Psoas muscle (tissue), 8 donors: ENCODE results near the gene NR1I3. TPM values are rescaled to one million over a fixed set of nuclear protein-coding genes. Genes with fewer than 3 reads are reported as not detected.

Source experiments
- ATAC-seq, 4 donors: fragments of 200-7000 bp; cut with Tn5 transposase; one replicate each; pipeline ENCODE4 v1.9.1; 2020; ENCODE audit warnings: moderate library complexity in 3 of 4, mild to moderate bottlenecking in 2 of 4
- DNase-seq, 2 donors: peaks; one replicate each; pipeline ENCODE4 v3.0.0-alpha.2; 2020
- H3K27ac ChIP-seq: fragments of 200-600 bp; one replicate; pipeline ENCODE4 v1.8.0; 2022
- H3K27me3 ChIP-seq, 3 donors: fragments of 200-600 bp in 1 of 3; one replicate each; pipeline versions ENCODE4 v1.6.1 to v1.8.0; 2013 to 2022; ENCODE audit warnings: low read length in 2 of 3, mild to moderate bottlenecking in 2 of 3, moderate library complexity in 1 of 3; ENCODE audit not compliant: insufficient read depth in 3 of 3
- H3K36me3 ChIP-seq, 2 donors: fragments of 200-600 bp in 1 of 2; one replicate each; pipeline versions ENCODE4 v1.6.1 to v1.8.0; 2013 to 2022; ENCODE audit warnings: low read depth in 1 of 2, mild to moderate bottlenecking in 1 of 2, moderate library complexity in 1 of 2; ENCODE audit not compliant: insufficient read depth in 1 of 2
- H3K4me1 ChIP-seq: fragments of 200-600 bp; one replicate; pipeline ENCODE4 v1.8.0; 2022
- H3K4me3 ChIP-seq: fragments of 200-600 bp; one replicate; pipeline ENCODE4 v1.8.0; 2022; ENCODE audit warnings: mild to moderate bottlenecking
- H3K9me3 ChIP-seq: fragments of 200-600 bp; one replicate; pipeline ENCODE4 v1.8.0; 2022
- WGBS, 3 donors: extraction: QIAGEN DNeasy Blood & Tissue Kit; methylation state at CpG; one replicate each; pipeline versions ENCODE4 v1.1.6 to v1.1.7; 2013; 5-methylcytosine and 5-hydroxymethylcytosine counted together
- intact Hi-C, 2 donors: fragments of 100-400 bp; cut with DNase I; formaldehyde crosslinking; loops; one replicate each; pipeline versions ENCODE4 v1.11.0 to v1.14.2; 2022
- polyA plus RNA-seq, 3 donors: library from polyadenylated mRNA; stranded (reverse); fragments of 200-250 nt; gene quantifications; one replicate each; pipeline ENCODE4 v1.2.3, GENCODE V29; 2013
- total RNA-seq, 4 donors: library from RNA; stranded (reverse); fragmentation: NEBNext Ultra II Directional in 2 of 4; extraction: Animal tissue kit (Norgen Biotek cat#: 25700) in 2 of 4; gene quantifications; one replicate each; pipeline versions ENCODE4 v1.2.1 to v1.2.4, GENCODE V29; 2021 to 2023
- TF ChIP-seq, protein P1 (sequence below): fragments of 200-600 bp; IDR thresholded peaks from one replicate; pipeline ENCODE4 v1.8.0; 2022; ENCODE audit warnings: antibody characterized with exemption
- donor health status: healthy with polysubstance abuse.
- donor health status: DM: no; HTN: no; CAD: no; lungs with moderate emphysema.
- donor health status: Bipolar disorder and iron deficiency.
- donor health status: healthy.
- donor health status: DM: yes; HTN: yes; CAD: no.
- donor health status: DM: no; HTN: no; CAD: no.
- donor health status: DM: no; HTN: no; CAD: no.
- donor health status: DM: yes; HTN: yes; CAD: no.

Gene NR1I3
- total and polyA plus RNA-seq, 7 donors = 0.17 to 0.42 (median 0.25) TPM; not detected in 4

- Histone ChIP-seq H3K9me3 (no peaks in the 10 kb centered on the region), H3K4me1 (peaks cover 12% of the 10 kb centered on the region), H3K27ac (no peak overlapping the region), H3K27me3 (no peaks in the 10 kb centered on the region), H3K4me3 (no peak overlapping the region), H3K36me3 (no peaks in the 10 kb centered on the region)
- 62 to 77% (median 72%) methylated on average over 6 of the region's 6 CpGs for WGBS, 3 donors
- TF ChIP-seq, protein P1, sequence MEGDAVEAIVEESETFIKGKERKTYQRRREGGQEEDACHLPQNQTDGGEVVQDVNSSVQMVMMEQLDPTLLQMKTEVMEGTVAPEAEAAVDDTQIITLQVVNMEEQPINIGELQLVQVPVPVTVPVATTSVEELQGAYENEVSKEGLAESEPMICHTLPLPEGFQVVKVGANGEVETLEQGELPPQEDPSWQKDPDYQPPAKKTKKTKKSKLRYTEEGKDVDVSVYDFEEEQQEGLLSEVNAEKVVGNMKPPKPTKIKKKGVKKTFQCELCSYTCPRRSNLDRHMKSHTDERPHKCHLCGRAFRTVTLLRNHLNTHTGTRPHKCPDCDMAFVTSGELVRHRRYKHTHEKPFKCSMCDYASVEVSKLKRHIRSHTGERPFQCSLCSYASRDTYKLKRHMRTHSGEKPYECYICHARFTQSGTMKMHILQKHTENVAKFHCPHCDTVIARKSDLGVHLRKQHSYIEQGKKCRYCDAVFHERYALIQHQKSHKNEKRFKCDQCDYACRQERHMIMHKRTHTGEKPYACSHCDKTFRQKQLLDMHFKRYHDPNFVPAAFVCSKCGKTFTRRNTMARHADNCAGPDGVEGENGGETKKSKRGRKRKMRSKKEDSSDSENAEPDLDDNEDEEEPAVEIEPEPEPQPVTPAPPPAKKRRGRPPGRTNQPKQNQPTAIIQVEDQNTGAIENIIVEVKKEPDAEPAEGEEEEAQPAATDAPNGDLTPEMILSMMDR = no peak
- ATAC-seq (no peak), DNase-seq (no peak)
- intact Hi-C loops = no loop called here
These were observed 15.6 kb downstream of the NR1I3 start for GRCh38 chr1:161222175-161223019.

DNA sequence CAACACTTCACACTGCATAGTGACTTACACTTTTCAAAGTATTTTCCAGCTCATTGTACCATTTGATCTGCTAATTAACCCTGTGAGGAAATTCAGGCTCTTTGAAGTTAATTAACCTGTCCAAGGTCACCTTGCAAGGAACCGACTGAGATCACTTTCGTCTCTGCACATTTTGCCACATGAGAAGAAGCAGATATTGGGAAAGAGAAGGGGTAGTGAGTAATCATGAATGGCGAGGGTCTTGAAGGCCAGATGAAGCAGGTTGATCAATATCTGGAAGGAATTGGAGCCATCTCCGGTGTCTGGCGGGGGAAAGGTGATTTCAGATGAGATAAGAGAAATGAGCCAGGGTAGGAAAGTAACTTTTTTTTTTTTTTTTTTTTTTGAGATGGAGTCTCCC, 18.0 kb downstream of the NR1I3 start:
- Histone ChIP-seq H3K27me3 (no peaks in the 10 kb centered on the region), H3K27ac (no peak overlapping the region), H3K9me3 (no peaks in the 10 kb centered on the region), H3K36me3 (peaks cover 0 to 4% of the 10 kb centered on the region in 2 donors), H3K4me1 (peaks cover under 1% of the 10 kb centered on the region), H3K4me3 (no peak overlapping the region)
- no peak for ATAC-seq
- whole genome bisulfite sequencing, 3 donors = 84 to 85% (median 84%) methylated on average over 5 of the region's 5 CpGs
- intact Hi-C loops = no loop called here
- TF ChIP-seq, protein P1 = no peak
- DNase-seq = no peak

GRCh38 chr1:161219078-161219892, 18.7 kb downstream of the NR1I3 start:
- Histone ChIP-seq H3K27ac (no peak overlapping the region), H3K36me3 (peaks cover 0 to 11% of the 10 kb centered on the region in 2 donors), H3K4me3 (no peak overlapping the region), H3K9me3 (no peaks in the 10 kb centered on the region), H3K4me1 (no peaks in the 10 kb centered on the region), H3K27me3 (no peaks in the 10 kb centered on the region)
- intact Hi-C loops = no loop called here
- DNase-seq (no peak), ATAC-seq (no peak)
- WGBS, 3 donors = 80 to 88% (median 86%) methylated on average over 5 of the region's 5 CpGs
- TF ChIP-seq, protein P1 = no peak

DNA sequence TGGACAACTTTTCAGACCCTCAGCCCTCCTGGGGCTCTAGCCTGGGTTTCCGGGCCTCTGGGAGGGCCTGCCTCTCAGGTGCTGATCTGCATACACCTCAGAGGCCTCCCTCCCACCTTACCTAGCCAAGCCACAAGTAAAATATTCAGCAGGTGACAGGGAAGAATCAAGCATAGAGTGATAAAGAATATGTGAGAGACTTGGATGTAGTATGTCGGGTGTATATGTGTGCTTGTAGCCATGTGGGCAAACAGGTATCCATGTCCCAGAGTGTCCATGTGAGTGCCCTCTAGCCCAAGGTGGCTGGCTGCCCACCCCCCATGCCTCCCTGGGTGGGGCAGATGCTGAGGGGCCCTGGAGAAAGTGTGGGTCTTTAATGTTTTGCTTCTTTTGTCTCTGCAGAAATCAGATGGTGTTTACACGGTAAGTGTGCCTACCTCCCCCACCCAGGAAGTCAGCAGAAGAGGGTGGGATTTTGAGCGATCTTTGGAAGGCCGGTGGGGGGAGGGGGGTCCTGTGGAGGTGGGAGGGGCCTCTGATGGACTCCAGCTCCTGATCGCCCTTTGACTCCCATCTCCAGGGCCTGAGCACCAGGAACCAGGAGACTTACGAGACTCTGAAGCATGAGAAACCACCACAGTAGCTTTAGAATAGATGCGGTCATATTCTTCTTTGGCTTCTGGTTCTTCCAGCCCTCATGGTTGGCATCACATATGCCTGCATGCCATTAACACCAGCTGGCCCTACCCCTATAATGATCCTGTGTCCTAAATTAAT, 19.5 kb downstream of the NR1I3 start:
- Histone ChIP-seq H3K4me3 (no peak overlapping the region), H3K4me1 (no peaks in the 10 kb centered on the region), H3K27ac (no peak overlapping the region), H3K9me3 (no peaks in the 10 kb centered on the region), H3K27me3 (no peaks in the 10 kb centered on the region), H3K36me3 (peaks cover 6 to 19% of the 10 kb centered on the region in 2 donors)
- intact Hi-C loops = no loop called here
- ATAC-seq (no peak), DNase-seq (no peak)
- TF ChIP-seq, protein P1 = no peak
- 71 to 74% (median 72%) methylated on average over 8 of the region's 8 CpGs for WGBS, 3 donors
